ENCODE results near the gene CHIC2.

The CHIC2 gene

GRCh38 chr4:54099287-54099747 is 34.9 kb upstream of the CHIC2 start:
- TF ChIP-seq CTCF (IDR thresholded peaks at IDR 0.05; ENCODE audit: insufficient read depth, low read length, missing control alignments), result no peak
- DNase-seq (ENCODE audit: low read depth, low spot score), result no peak
- H3K4me3 ChIP-seq (ENCODE audit: low read depth, low read length), result peak overlapping the region; percentile 50
- ChIA-PET POLR2A (interaction anchor here (0.6 to 0.9 kb wide), 2 partner anchors 56 to 120 kb away, joined by 3 read pairs; no protein-coding TSS in a partner anchor), CTCF (interaction anchor here (0.9 to 1.1 kb wide), 3 partner anchors 114 to 191 kb away, joined by 3 read pairs; no protein-coding TSS in a partner anchor)

- no peak for DNase-seq (ENCODE audit: low read depth, low spot score)
- CTCF ChIA-PET, result interaction anchor here (0.7 to 1.0 kb wide), 2 partner anchors 9 to 169 kb away, joined by 3 to 4 read pairs; no protein-coding TSS in a partner anchor
- POLR2A ChIA-PET, result no interaction called here
- no peak for TF ChIP-seq CTCF (IDR thresholded peaks at IDR 0.05; ENCODE audit: insufficient read depth, low read length, missing control alignments)
- H3K4me3 ChIP-seq (ENCODE audit: low read depth, low read length), result no peak overlapping the region
Observed at GRCh38 chr4:54098375-54098774, 34.0 kb upstream of the CHIC2 start.

- H3K4me3 ChIP-seq (ENCODE audit: low read depth, low read length), result no peak overlapping the region
- ChIA-PET CTCF (interaction anchor here (0.9 to 1.5 kb wide), 5 partner anchors 11 to 169 kb away, joined by 3 to 6 read pairs (median 3); no protein-coding TSS in a partner anchor), POLR2A (no interaction called here)
- TF ChIP-seq CTCF (IDR thresholded peaks at IDR 0.05; ENCODE audit: insufficient read depth, low read length, missing control alignments), result no peak
- no peak for DNase-seq (ENCODE audit: low read depth, low spot score)
Observed at GRCh38 chr4:54097152-54097551, 32.7 kb upstream of the CHIC2 start.

GRCh38 chr4:54096295-54096962 is 32.0 kb upstream of the CHIC2 start:
- ChIA-PET POLR2A (no interaction called here), CTCF (interaction anchor here (0.9 to 1.5 kb wide), 5 partner anchors 11 to 168 kb away, joined by 3 to 6 read pairs (median 3); no protein-coding TSS in a partner anchor)
- no peak for DNase-seq (ENCODE audit: low read depth, low spot score)
- no peak overlapping the region for H3K4me3 ChIP-seq (ENCODE audit: low read depth, low read length)
- TF ChIP-seq CTCF (IDR thresholded peaks at IDR 0.05; ENCODE audit: insufficient read depth, low read length, missing control alignments), result no peak

GRCh38 chr4:54095110-54095825 is 30.9 kb upstream of the CHIC2 start:
- POLR2A ChIA-PET, result no interaction called here
- no peak overlapping the region for H3K4me3 ChIP-seq (ENCODE audit: low read depth, low read length)
- TF ChIP-seq CTCF (IDR thresholded peaks at IDR 0.05; ENCODE audit: insufficient read depth, low read length, missing control alignments), result no peak
- CTCF ChIA-PET, result interaction anchor here (1.4 kb wide), 1 partner anchor 139 kb away, joined by 3 read pairs; no protein-coding TSS in a partner anchor
- DNase-seq (ENCODE audit: low read depth, low spot score), result no peak

GRCh38 chr4:54094451-54094850 is 30.0 kb upstream of the CHIC2 start:
- TF ChIP-seq CTCF (IDR thresholded peaks at IDR 0.05; ENCODE audit: insufficient read depth, low read length, missing control alignments), result no peak
- no peak for DNase-seq (ENCODE audit: low read depth, low spot score)
- CTCF ChIA-PET, result interaction anchor here (1.4 kb wide), 1 partner anchor 139 kb away, joined by 3 read pairs; no protein-coding TSS in a partner anchor

More at GRCh38 chr4:54094451-54094850, 30.0 kb upstream of the CHIC2 start:
- POLR2A ChIA-PET, result no interaction called here
- H3K4me3 ChIP-seq (ENCODE audit: low read depth, low read length), result no peak overlapping the region
